Ovary (tissue), 9 donors: ENCODE results near the gene MT3. TPM values are rescaled to one million over a fixed set of nuclear protein-coding genes. Genes with fewer than 3 reads are reported as not detected.
A peak's percentile ranks its signal among the peaks of the same experiment; 100 is the strongest.

ENCODE experiments used
- DNase-seq, 5 donors: peaks; one replicate each; pipeline ENCODE4 v3.0.0-alpha.2; 2019 to 2020
- H3K27ac ChIP-seq, 2 donors: fragments of 200-600 bp; one replicate each; pipeline versions ENCODE4 v1.5.1 to v1.8.0; 2019 to 2022
- H3K27me3 ChIP-seq: fragments of 200-600 bp; one replicate; pipeline ENCODE4 v1.8.0; 2022
- H3K36me3 ChIP-seq: fragments of 200-600 bp; sonication (generic); one replicate; pipeline ENCODE4 v1.5.1; 2019
- H3K4me1 ChIP-seq: one replicate; pipeline ENCODE4 v1.8.1; 2013; ENCODE audit warnings: mild to moderate bottlenecking, moderate library complexity; ENCODE audit not compliant: insufficient read depth
- H3K4me3 ChIP-seq: fragments of 200-600 bp; sonication (generic); one replicate; pipeline ENCODE4 v1.5.1; 2017
- H3K9me3 ChIP-seq, 2 donors: fragments of 200-600 bp in 1 of 2; sonication (generic) in 1 of 2; one replicate each; pipeline versions ENCODE4 v1.5.1 to v1.8.1; 2013 to 2019; ENCODE audit warnings: mild to moderate bottlenecking in 1 of 2, moderate library complexity in 1 of 2
- EP300 ChIP-seq: sonication (generic); formaldehyde crosslinking; IDR thresholded peaks from one replicate; pipeline ENCODE4 v1.6.1; 2017; ENCODE audit warnings: antibody characterized with exemption
- POLR2A ChIP-seq: fragments of 450-650 bp; IDR thresholded peaks from one replicate; pipeline ENCODE4 v1.6.1; 2017; ENCODE audit warnings: antibody characterized with exemption, mild to moderate bottlenecking, moderate library complexity
- WGBS, 3 donors: extraction: QIAGEN DNeasy Blood & Tissue Kit in 1 of 3; methylation state at CpG; one replicate each; pipeline versions ENCODE4 v1.1.5 to v1.1.7; 2013 to 2017; 5-methylcytosine and 5-hydroxymethylcytosine counted together
- intact Hi-C, 4 donors: fragments of 100-400 bp; cut with DNase I; formaldehyde crosslinking; loops; one replicate each; pipeline versions ENCODE4 v1.11.0 to v1.15.1; 2022 to 2023
- polyA plus RNA-seq, 2 donors: library from polyadenylated mRNA; stranded (reverse); fragments of 200-250 nt in 1 of 2; fragments of 350-450 nt in 1 of 2; fragmentation: Illumina TruSeq in 1 of 2; extraction: RNeasy Lipid Tissue Mini Kit (QIAGEN cat#74804) in 1 of 2; gene quantifications; one replicate each; pipeline ENCODE4 v1.2.3, GENCODE V29; 2013 to 2014
- total RNA-seq, 7 donors: library from RNA; depleted of rRNA in 2 of 7; stranded (reverse); fragments of >200 nt in 2 of 7; fragmentation: NEBNext Ultra II Directional in 3 of 7; extraction: Animal tissue kit (Norgen Biotek cat#: 25700) in 3 of 7; gene quantifications; one replicate each; pipeline versions ENCODE4 v1.1.0 to v1.2.4, GENCODE V29; 2016 to 2023
- TF ChIP-seq, protein P1 (sequence below), 3 donors: fragments of 450-650 bp in 2 of 3; fragments of 200-600 bp in 1 of 3; IDR thresholded peaks; one replicate each; pipeline versions ENCODE4 v1.5.1 to v1.8.0; 2016 to 2022; ENCODE audit warnings: antibody characterized with exemption in 3 of 3, mild to moderate bottlenecking in 1 of 3
- donor health status: DM: no; HTN: no; CAD: no; lungs with moderate emphysema.
- donor health status: DM: no; HTN: no; CAD: no.
- donor health status: Bipolar disorder and iron deficiency.
- donor health status: DM: yes; HTN: yes; CAD: no.
- donor health status: DM: no; HTN: no; CAD: no.
- donor health status: DM: yes; HTN: yes; CAD: no.

MT3 gene
- total and polyA plus RNA-seq, 9 donors: 0.53 to 4.8 (median 1.4) TPM; not detected in 3

DNA sequence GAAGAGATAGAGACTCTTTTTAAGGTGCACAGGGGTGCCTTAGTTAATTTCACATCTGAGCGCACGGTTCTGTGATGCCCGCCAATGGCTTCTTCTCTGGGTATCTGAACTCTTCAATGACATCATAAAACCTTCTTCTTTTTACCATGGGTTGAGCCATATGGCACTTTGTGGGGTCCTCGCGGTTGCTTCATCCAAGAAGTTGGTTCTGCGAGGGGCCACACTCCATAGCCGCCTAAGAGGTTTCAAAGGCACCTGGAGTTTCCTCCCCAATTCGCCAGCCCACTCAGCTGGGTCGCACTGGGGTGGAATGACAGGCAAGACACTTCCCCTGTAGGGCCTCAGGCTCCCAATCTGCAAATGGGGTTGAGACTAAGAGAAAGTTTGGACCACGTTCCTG lies 34.9 kb upstream of the MT3 start:
- H3K4me1 ChIP-seq: no peaks in the 10 kb centered on the region
- intact Hi-C loops: no loop called here
- H3K27ac ChIP-seq: no peak overlapping the region
- no peak for DNase-seq
- TF ChIP-seq EP300: no peak
- TF ChIP-seq, protein P1, sequence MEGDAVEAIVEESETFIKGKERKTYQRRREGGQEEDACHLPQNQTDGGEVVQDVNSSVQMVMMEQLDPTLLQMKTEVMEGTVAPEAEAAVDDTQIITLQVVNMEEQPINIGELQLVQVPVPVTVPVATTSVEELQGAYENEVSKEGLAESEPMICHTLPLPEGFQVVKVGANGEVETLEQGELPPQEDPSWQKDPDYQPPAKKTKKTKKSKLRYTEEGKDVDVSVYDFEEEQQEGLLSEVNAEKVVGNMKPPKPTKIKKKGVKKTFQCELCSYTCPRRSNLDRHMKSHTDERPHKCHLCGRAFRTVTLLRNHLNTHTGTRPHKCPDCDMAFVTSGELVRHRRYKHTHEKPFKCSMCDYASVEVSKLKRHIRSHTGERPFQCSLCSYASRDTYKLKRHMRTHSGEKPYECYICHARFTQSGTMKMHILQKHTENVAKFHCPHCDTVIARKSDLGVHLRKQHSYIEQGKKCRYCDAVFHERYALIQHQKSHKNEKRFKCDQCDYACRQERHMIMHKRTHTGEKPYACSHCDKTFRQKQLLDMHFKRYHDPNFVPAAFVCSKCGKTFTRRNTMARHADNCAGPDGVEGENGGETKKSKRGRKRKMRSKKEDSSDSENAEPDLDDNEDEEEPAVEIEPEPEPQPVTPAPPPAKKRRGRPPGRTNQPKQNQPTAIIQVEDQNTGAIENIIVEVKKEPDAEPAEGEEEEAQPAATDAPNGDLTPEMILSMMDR (IDR thresholded peaks at IDR 0.05): no peak
- TF ChIP-seq POLR2A: no peak
- WGBS, 3 donors: 84 to 92% (median 89%) methylated on average over 10 of the region's 10 CpGs
- no peaks in the 10 kb centered on the region for H3K9me3 ChIP-seq
- no peaks in the 10 kb centered on the region for H3K36me3 ChIP-seq
- no peak overlapping the region for H3K4me3 ChIP-seq
- H3K27me3 ChIP-seq: no peaks in the 10 kb centered on the region

DNA sequence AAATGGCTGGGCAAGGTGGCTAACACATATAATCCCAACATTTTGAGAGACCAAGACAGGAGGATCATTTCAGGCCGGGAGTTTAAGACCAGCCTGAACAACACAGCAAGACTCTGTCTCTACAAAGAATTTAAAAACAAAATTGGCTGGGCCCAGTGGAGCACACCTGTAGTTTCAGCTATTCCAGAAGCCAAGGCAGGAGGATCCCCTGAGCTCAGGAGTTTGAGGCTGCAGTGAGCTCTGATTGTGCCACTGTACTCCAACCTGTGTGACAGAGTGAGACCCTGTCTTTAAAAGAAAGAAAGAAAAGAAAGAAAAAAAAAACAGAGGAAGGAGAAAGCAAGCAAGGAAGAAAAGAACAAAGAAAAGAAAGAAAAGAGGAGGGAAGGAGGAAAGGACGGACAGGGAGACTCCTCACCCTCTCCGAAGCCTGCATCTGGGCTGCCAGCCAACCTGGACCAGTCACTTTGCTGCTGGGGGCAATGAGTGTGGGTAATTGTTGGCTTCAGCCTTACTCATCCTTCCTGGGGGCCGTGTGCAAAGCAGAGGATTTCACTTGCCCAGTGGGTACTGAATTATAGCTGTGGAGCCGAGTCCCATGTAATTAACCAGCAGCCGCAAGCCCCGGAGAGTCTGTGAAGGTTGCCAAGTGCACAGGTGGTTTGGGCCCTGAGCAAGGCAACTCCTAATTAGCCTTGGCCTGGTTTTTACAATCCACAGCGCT lies 31.1 kb upstream of the MT3 start:
- no peaks in the 10 kb centered on the region for H3K27me3 ChIP-seq
- no peak overlapping the region for H3K4me3 ChIP-seq
- intact Hi-C loops: no loop called here
- no peak overlapping the region for H3K27ac ChIP-seq
- peak in 2 of 5 donors; percentile 27 to 29 for DNase-seq
- no peaks in the 10 kb centered on the region for H3K9me3 ChIP-seq
- 20 to 27% (median 26%) methylated on average over 8 of the region's 8 CpGs for WGBS, 3 donors
- TF ChIP-seq EP300 (no peak), POLR2A (no peak)
- TF ChIP-seq, protein P1 (IDR thresholded peaks at IDR 0.05): no peak
- H3K4me1 ChIP-seq: no peaks in the 10 kb centered on the region
- H3K36me3 ChIP-seq: no peaks in the 10 kb centered on the region

DNA sequence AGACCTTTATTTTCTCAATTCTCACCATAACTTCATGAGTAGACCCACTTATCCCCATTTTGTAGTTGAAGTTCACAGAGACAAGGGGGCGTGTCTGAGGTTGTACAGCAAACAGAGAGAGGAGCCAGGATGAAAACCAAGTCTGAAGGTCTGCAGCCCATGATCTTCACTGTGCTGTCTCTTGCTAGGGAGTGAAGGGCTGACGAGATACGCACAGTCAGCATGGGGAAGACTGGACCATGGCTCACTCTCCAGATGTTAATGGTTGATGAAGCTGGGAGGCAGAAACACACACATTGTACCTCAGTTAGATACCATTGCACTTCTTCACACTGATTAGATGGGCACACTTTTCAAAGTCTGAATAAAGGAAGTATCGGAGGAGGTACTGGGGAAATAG lies 30.2 kb upstream of the MT3 start:
- no peaks in the 10 kb centered on the region for H3K4me1 ChIP-seq
- whole genome bisulfite sequencing, 3 donors: 75 to 88% (median 85%) methylated on average over 4 of the region's 4 CpGs
- no peaks in the 10 kb centered on the region for H3K36me3 ChIP-seq
- no peak overlapping the region for H3K27ac ChIP-seq
- H3K4me3 ChIP-seq: no peak overlapping the region
- H3K9me3 ChIP-seq: no peaks in the 10 kb centered on the region
- no peak for DNase-seq
- TF ChIP-seq POLR2A (no peak), EP300 (no peak)
- TF ChIP-seq, protein P1 (IDR thresholded peaks at IDR 0.05): no peak
- H3K27me3 ChIP-seq: no peaks in the 10 kb centered on the region
- intact Hi-C loops: no loop called here

DNA sequence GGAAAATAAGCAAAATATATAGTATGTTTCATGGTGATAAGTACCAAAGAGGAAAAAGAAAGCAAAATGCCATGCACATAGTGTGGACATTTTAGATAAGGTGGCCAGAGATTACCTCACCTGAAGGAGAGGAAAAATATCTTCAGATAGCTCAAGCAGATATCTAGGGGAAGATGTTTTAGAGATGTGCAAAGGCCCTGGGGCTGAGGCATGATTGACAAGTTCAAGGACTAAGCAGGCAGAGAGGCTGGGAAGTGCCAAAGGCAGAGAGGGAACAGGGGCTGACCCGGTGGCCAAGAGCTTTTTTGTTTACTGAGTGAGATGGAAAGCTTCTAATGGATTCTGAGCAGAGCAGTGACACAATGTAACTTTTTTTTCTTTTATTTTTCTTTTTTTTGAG lies 28.9 kb upstream of the MT3 start:
- Histone ChIP-seq H3K9me3 (no peaks in the 10 kb centered on the region), H3K4me1 (no peaks in the 10 kb centered on the region), H3K27me3 (no peaks in the 10 kb centered on the region), H3K36me3 (no peaks in the 10 kb centered on the region), H3K27ac (no peak overlapping the region), H3K4me3 (no peak overlapping the region)
- 64 to 71% (median 70%) methylated on average over 1 of the region's 1 CpG for WGBS, 3 donors
- DNase-seq: no peak
- intact Hi-C loops: no loop called here
- TF ChIP-seq POLR2A: no peak
- no peak for TF ChIP-seq EP300
- TF ChIP-seq, protein P1 (IDR thresholded peaks at IDR 0.05): no peak
